HG03469 (cell line): Measurements from ENCODE around the gene GAREM1.

Experiments
- ATAC-seq: cut with Tn5 transposase; IDR thresholded peaks from one replicate; pipeline ENCODE4 v1.9.1; 2021; ENCODE audit warnings: mild to moderate bottlenecking, moderate library complexity, moderate number of reproducible peaks; ENCODE audit not compliant: unreplicated experiment

Gene GAREM1

GRCh38 chr18:32459361-32460101 lies 11.2 kb downstream of the GAREM1 start:
- ATAC-seq = no peak

GRCh38 chr18:32455361-32455760 lies 15.3 kb downstream of the GAREM1 start:
- ATAC-seq = no peak

- ATAC-seq = no peak
Observed at GRCh38 chr18:32454593-32454992, 16.1 kb downstream of the GAREM1 start.

GRCh38 chr18:32450874-32451273 lies 19.8 kb downstream of the GAREM1 start:
- no peak for ATAC-seq

GRCh38 chr18:32450026-32450691 lies 20.5 kb downstream of the GAREM1 start:
- ATAC-seq = no peak

GRCh38 chr18:32446780-32447179 lies 23.9 kb downstream of the GAREM1 start:
- ATAC-seq = no peak

- no peak for ATAC-seq
Observed at GRCh38 chr18:32445846-32446245, 24.8 kb downstream of the GAREM1 start.

- ATAC-seq = no peak
Observed at GRCh38 chr18:32443706-32444215, 26.9 kb downstream of the GAREM1 start.

GRCh38 chr18:32443033-32443705 lies 27.5 kb downstream of the GAREM1 start:
- no peak for ATAC-seq

- no peak for ATAC-seq
Observed at GRCh38 chr18:32442575-32442974, 28.1 kb downstream of the GAREM1 start.

- ATAC-seq = no peak
Observed at GRCh38 chr18:32441533-32441932, 29.1 kb downstream of the GAREM1 start.

- no peak for ATAC-seq
Observed at GRCh38 chr18:32440518-32440917, 30.2 kb downstream of the GAREM1 start.

GRCh38 chr18:32439802-32440201 lies 30.9 kb downstream of the GAREM1 start:
- ATAC-seq = no peak

GRCh38 chr18:32439241-32439640 lies 31.4 kb downstream of the GAREM1 start:
- ATAC-seq = no peak

- ATAC-seq = no peak
Observed at GRCh38 chr18:32438173-32438572, 32.5 kb downstream of the GAREM1 start.

- no peak for ATAC-seq
Observed at GRCh38 chr18:32437100-32437834, 33.4 kb downstream of the GAREM1 start.

GRCh38 chr18:32435631-32436500 lies 34.8 kb downstream of the GAREM1 start:
- ATAC-seq = no peak

- ATAC-seq = no peak
Observed at GRCh38 chr18:32431753-32432152, 38.9 kb downstream of the GAREM1 start.

- ATAC-seq = no peak
Observed at GRCh38 chr18:32429402-32429801, 41.3 kb downstream of the GAREM1 start.
